ENCODE results near the gene SPEN. TPM values are rescaled to one million over a fixed set of nuclear protein-coding genes. Genes with fewer than 3 reads are reported as not detected.

SPEN gene
- total and polyA plus RNA-seq, 10 of the 15 experiments (the other 5 are each of a cell fraction or from before 2014, with no cell fraction given): 5.2 to 58.7 (median 20.1) TPM

DNA sequence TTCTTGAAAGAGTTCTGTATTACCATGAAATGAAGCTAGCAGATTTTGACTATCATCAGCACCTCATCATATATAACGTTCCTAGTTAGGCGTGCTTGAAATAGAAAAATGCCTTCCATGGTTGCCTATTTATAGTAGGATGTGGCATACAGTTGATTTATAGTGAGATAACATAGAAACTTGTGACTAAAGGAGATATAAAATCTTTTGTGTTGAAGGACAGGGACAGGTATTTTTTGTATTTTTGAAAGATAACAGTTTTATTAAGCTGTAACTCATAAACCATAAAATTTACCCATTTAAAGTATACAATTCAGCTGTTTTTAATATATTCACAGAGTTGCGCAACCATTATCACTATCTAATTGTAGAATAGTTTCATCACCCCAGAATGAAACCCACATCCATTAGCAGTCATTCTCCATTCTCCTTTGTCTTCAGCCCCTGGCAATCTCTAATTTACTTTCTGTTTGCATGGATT lies 19.3 kb downstream of the SPEN start (continued):
- TF ChIP-seq, protein P1, sequence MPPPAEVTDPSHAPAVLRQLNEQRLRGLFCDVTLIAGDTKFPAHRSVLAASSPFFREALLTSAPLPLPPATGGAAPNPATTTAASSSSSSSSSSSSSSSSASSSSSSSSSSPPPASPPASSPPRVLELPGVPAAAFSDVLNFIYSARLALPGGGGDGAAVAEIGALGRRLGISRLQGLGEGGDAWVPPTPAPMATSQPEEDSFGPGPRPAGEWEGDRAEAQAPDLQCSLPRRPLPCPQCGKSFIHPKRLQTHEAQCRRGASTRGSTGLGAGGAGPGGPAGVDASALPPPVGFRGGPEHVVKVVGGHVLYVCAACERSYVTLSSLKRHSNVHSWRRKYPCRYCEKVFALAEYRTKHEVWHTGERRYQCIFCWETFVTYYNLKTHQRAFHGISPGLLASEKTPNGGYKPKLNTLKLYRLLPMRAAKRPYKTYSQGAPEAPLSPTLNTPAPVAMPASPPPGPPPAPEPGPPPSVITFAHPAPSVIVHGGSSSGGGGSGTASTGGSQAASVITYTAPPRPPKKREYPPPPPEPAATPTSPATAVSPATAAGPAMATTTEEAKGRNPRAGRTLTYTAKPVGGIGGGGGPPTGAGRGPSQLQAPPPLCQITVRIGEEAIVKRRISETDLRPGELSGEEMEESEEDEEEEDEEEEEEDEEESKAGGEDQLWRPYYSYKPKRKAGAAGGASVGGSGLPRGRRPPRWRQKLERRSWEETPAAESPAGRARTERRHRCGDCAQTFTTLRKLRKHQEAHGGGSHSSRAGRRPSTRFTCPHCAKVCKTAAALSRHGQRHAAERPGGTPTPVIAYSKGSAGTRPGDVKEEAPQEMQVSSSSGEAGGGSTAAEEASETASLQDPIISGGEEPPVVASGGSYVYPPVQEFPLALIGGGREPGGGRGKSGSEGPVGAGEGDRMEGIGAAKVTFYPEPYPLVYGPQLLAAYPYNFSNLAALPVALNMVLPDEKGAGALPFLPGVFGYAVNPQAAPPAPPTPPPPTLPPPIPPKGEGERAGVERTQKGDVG (CRISPR knock-in tag; IDR thresholded peaks at IDR 0.05): no peak
- TF ChIP-seq ATF7 (IDR thresholded peaks at IDR 0.05; ENCODE audit: low read depth): no peak
- TF ChIP-seq, protein P2, sequence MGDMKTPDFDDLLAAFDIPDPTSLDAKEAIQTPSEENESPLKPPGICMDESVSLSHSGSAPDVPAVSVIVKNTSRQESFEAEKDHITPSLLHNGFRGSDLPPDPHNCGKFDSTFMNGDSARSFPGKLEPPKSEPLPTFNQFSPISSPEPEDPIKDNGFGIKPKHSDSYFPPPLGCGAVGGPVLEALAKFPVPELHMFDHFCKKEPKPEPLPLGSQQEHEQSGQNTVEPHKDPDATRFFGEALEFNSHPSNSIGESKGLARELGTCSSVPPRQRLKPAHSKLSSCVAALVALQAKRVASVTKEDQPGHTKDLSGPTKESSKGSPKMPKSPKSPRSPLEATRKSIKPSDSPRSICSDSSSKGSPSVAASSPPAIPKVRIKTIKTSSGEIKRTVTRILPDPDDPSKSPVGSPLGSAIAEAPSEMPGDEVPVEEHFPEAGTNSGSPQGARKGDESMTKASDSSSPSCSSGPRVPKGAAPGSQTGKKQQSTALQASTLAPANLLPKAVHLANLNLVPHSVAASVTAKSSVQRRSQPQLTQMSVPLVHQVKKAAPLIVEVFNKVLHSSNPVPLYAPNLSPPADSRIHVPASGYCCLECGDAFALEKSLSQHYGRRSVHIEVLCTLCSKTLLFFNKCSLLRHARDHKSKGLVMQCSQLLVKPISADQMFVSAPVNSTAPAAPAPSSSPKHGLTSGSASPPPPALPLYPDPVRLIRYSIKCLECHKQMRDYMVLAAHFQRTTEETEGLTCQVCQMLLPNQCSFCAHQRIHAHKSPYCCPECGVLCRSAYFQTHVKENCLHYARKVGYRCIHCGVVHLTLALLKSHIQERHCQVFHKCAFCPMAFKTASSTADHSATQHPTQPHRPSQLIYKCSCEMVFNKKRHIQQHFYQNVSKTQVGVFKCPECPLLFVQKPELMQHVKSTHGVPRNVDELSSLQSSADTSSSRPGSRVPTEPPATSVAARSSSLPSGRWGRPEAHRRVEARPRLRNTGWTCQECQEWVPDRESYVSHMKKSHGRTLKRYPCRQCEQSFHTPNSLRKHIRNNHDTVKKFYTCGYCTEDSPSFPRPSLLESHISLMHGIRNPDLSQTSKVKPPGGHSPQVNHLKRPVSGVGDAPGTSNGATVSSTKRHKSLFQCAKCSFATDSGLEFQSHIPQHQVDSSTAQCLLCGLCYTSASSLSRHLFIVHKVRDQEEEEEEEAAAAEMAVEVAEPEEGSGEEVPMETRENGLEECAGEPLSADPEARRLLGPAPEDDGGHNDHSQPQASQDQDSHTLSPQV (IDR thresholded peaks at IDR 0.05): no peak
- no peak for TF ChIP-seq IRF4 (IDR thresholded peaks at IDR 0.05; ENCODE audit: low read depth, low read length)
- TF ChIP-seq, protein P3, sequence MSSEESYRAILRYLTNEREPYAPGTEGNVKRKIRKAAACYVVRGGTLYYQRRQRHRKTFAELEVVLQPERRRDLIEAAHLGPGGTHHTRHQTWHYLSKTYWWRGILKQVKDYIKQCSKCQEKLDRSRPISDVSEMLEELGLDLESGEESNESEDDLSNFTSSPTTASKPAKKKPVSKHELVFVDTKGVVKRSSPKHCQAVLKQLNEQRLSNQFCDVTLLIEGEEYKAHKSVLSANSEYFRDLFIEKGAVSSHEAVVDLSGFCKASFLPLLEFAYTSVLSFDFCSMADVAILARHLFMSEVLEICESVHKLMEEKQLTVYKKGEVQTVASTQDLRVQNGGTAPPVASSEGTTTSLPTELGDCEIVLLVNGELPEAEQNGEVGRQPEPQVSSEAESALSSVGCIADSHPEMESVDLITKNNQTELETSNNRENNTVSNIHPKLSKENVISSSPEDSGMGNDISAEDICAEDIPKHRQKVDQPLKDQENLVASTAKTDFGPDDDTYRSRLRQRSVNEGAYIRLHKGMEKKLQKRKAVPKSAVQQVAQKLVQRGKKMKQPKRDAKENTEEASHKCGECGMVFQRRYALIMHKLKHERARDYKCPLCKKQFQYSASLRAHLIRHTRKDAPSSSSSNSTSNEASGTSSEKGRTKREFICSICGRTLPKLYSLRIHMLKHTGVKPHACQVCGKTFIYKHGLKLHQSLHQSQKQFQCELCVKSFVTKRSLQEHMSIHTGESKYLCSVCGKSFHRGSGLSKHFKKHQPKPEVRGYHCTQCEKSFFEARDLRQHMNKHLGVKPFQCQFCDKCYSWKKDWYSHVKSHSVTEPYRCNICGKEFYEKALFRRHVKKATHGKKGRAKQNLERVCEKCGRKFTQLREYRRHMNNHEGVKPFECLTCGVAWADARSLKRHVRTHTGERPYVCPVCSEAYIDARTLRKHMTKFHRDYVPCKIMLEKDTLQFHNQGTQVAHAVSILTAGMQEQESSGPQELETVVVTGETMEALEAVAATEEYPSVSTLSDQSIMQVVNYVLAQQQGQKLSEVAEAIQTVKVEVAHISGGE (CRISPR knock-in tag; IDR thresholded peaks at IDR 0.05): no peak
